Gastrocnemius medialis (tissue), 4 donors: ENCODE results near the gene NAPB.

Experiments used
- CTCF ChIP-seq, 5 experiments: fragments of 450-650 bp in 3 of 5; fragments of 200-600 bp in 2 of 5; sonication (generic) in 2 of 5; IDR thresholded peaks in 4 of 5; conservative IDR thresholded peaks in 1 of 5; 1 replicate in 4 of 5; 2 replicates in 1 of 5; pipeline ENCODE4 v1.5.1; 2016 to 2019; ENCODE audit warnings: antibody characterized with exemption in 5 of 5, mild to moderate bottlenecking in 3 of 5, moderate library complexity in 3 of 5
- POLR2A ChIP-seq, 2 donors: fragments of 450-650 bp; IDR thresholded peaks; one replicate each; pipeline ENCODE4 v1.6.1; 2017; ENCODE audit warnings: antibody characterized with exemption in 2 of 2, mild to moderate bottlenecking in 2 of 2, moderate library complexity in 2 of 2

- no peak for TF ChIP-seq CTCF (IDR thresholded peaks at IDR 0.05 in 4 of 5, conservative IDR thresholded peaks at IDR 0.05 in 1 of 5)
- no peak for TF ChIP-seq POLR2A (IDR thresholded peaks at IDR 0.05)
Measured at GRCh38 chr20:23381876-23382275, 39.4 kb downstream of the NAPB start.
